Measurements from ENCODE around the gene ZNF827.

Gene ZNF827

DNA sequence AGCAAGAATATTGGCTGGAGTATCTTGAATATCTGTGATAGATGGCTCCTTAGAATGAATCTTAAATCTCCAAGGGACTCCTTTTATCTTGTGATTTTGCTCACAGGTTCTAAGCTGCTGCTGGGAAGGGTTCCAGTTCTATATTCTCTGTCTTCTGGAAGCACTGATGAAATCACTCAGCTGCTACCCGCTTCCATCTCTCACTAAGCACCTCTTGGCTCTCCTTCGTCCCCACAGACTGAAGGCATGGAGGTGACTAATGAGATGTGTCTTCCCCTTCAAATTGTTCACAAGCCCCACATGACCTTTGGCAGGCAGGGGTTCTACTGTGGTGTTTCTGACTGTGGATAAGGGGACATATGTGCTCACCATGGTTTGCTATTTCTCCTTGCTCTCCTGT lies 182.8 kb downstream of the ZNF827 start:
- DNase-seq (ENCODE audit: insufficient read length, low spot score), result no peak
- no peak for FAIRE-seq
- TF ChIP-seq, protein P1, sequence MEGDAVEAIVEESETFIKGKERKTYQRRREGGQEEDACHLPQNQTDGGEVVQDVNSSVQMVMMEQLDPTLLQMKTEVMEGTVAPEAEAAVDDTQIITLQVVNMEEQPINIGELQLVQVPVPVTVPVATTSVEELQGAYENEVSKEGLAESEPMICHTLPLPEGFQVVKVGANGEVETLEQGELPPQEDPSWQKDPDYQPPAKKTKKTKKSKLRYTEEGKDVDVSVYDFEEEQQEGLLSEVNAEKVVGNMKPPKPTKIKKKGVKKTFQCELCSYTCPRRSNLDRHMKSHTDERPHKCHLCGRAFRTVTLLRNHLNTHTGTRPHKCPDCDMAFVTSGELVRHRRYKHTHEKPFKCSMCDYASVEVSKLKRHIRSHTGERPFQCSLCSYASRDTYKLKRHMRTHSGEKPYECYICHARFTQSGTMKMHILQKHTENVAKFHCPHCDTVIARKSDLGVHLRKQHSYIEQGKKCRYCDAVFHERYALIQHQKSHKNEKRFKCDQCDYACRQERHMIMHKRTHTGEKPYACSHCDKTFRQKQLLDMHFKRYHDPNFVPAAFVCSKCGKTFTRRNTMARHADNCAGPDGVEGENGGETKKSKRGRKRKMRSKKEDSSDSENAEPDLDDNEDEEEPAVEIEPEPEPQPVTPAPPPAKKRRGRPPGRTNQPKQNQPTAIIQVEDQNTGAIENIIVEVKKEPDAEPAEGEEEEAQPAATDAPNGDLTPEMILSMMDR (IDR thresholded peaks at IDR 0.05; ENCODE audit: insufficient read depth, missing control alignments), result no peak

DNA sequence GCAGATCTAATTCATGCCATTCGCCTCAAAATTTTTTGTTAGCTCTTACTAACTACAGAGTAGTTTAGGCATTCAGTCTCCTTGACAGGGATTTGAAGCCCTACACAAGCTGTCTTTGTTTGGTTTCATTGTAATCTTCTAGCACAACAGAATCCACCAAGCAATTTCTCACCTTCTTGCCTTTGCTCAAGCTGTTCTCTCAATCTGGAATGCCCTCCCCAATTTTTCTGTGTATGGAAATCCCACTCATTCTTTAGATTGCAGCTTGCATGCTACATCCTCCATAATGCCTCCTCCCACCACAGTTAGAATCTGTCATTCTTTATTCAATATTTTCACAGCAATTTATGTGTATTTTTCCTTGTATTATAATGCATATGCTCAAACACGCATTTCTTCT lies 195.0 kb downstream of the ZNF827 start:
- FAIRE-seq (no peak), DNase-seq (ENCODE audit: insufficient read length, low spot score) (no peak)
- TF ChIP-seq, protein P1 (IDR thresholded peaks at IDR 0.05; ENCODE audit: insufficient read depth, missing control alignments), result no peak

DNA sequence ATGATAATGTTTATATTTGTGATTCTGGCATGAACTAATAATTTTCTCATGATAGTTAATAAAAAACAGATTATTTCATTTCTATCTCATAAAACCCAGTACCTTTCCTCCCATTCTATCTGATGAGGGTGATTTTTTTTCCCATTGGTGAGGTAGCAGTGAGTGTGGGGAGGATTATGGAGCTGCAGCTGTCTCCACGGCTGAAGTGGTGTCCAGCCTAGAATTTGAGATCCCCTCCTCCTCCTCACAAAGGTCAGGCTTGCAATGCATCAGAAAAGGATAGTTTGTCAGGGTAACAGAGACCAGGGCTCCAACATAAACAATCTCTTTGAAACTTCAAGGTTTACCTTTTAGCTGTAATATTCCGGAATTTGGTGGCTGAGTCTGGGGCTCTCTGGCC lies 197.8 kb downstream of the ZNF827 start:
- no peak for DNase-seq (ENCODE audit: insufficient read length, low spot score)
- FAIRE-seq, result no peak
- TF ChIP-seq, protein P1 (IDR thresholded peaks at IDR 0.05; ENCODE audit: insufficient read depth, missing control alignments), result no peak

DNA sequence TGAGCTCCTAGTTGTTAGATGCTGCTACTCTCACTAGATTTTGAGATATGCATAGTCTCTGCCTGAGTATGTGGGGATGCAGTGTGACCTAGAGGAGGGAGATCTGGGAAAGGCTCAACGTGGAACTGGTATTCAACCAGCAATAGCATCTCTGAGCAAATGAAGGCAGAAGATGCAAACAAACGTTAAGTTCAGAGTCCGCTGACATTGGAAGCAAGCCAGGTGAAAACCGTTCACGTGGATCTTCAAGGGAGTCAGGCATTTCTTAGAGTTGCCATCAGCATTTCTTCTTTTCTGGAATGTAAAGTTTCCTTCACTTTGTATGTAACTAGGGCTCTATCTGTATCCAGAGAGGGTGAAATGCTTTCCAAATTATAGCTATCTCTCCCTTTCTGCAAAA lies 198.8 kb downstream of the ZNF827 start:
- DNase-seq (ENCODE audit: insufficient read length, low spot score) (no peak), FAIRE-seq (no peak)

DNA sequence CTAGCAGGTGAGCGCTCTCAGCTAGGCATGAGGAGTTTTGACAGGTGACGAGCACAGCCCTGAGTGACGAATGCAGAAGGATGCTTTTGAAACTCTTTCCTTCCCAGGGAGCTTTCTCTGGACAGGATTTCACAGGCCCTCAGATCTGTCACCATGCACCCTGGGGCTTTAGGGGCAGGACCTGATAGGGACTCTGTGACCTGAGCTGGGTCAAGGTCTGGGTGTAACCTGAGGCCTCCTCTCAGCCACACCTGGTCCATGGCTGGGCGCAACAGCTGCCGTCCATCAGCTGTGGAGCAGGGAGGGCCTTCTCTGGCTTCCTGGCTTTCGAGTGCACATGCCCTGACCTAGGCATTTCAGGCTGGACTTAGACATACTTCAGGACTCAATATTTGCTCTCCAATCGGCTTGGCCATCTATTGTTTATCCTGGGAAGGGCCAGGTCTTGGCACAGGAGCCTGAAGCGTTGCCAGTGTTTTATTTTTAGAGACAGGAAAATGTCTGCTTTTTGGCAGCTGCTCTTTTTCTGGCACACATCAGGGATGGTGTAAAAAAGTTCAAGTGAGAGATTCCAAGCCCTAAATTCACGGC lies 202.3 kb downstream of the ZNF827 start:
- FAIRE-seq (no peak), DNase-seq (ENCODE audit: insufficient read length, low spot score) (no peak)
- TF ChIP-seq, protein P1 (IDR thresholded peaks at IDR 0.05; ENCODE audit: insufficient read depth, missing control alignments), result no peak

More for the DNA sequence above, 198.8 kb downstream of the ZNF827 start:
- TF ChIP-seq, protein P1 (IDR thresholded peaks at IDR 0.05; ENCODE audit: insufficient read depth, missing control alignments), result no peak

DNA sequence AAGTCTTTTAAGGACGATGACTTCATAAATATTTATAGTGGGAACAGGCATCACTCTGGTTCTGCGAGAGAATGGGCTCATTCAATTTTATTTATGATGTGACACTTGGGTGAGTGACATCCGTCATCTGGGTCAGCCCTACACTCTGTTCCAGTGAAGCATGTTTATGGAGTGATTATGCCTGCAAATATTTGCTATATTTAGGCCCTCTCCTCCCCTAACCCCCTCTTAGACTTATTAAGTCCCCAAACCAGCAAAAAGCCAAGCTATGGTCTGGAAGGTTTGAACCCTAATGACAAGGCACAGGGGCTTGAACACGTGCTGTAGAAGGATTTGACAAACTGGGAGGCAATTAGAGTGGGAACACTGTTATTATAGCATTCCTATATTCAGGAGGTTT lies 202.8 kb downstream of the ZNF827 start:
- no peak for DNase-seq (ENCODE audit: insufficient read length, low spot score)
- TF ChIP-seq, protein P1 (IDR thresholded peaks at IDR 0.05; ENCODE audit: insufficient read depth, missing control alignments), result no peak
- FAIRE-seq, result no peak

DNA sequence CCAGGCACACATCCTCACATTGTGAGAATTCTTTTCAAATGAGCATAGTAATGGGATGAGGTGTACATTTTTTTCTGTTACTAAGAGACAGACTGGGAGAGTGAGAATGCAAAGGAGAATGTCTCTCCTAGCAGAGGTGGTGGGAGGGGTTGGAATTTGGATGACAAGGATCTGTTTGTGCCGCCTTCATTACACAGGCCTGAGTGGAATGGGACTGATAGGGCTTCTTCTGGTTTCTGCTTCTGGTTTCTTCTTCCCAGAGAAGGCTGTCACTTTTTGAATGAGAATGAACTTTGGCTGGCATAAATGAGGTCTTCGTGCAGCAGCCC lies 203.3 kb downstream of the ZNF827 start:
- TF ChIP-seq, protein P1 (IDR thresholded peaks at IDR 0.05; ENCODE audit: insufficient read depth, missing control alignments), result no peak
- FAIRE-seq, result no peak
- DNase-seq (ENCODE audit: insufficient read length, low spot score), result no peak

Measured in D721Med (cell line).